ENCODE measurements around the gene TAF4.

DNA sequence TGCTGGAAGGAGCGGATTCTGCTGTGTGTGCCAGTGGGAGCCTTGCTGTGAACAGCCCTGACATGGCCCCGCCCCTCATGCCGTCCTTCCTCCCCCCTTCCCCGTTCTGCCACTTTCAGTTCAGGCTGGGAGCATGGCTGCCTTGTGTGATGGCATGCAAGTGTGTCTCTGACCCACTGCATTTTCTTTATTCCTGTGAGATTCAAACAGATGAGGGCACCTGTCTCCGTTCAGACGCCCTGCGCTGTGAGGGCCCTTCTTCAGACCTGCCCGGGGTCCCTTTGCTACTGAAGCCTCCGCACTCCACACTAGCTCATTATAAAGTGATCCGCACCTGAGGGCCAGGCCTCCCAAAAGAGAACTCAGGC is 88.3 kb downstream of the TAF4 start:
- TF ChIP-seq, protein P1, sequence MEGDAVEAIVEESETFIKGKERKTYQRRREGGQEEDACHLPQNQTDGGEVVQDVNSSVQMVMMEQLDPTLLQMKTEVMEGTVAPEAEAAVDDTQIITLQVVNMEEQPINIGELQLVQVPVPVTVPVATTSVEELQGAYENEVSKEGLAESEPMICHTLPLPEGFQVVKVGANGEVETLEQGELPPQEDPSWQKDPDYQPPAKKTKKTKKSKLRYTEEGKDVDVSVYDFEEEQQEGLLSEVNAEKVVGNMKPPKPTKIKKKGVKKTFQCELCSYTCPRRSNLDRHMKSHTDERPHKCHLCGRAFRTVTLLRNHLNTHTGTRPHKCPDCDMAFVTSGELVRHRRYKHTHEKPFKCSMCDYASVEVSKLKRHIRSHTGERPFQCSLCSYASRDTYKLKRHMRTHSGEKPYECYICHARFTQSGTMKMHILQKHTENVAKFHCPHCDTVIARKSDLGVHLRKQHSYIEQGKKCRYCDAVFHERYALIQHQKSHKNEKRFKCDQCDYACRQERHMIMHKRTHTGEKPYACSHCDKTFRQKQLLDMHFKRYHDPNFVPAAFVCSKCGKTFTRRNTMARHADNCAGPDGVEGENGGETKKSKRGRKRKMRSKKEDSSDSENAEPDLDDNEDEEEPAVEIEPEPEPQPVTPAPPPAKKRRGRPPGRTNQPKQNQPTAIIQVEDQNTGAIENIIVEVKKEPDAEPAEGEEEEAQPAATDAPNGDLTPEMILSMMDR (IDR thresholded peaks at IDR 0.05), result no peak
- no peak for TF ChIP-seq EP300 (IDR thresholded peaks at IDR 0.05)
- no peak for TF ChIP-seq POLR2A (IDR thresholded peaks at IDR 0.05; ENCODE audit: low read depth)
- no peak for TF ChIP-seq POLR2AphosphoS5 (IDR thresholded peaks at IDR 0.05)
